HepG2 (cell line): ENCODE results near the gene IKZF3. TPM values are rescaled to one million over a fixed set of nuclear protein-coding genes. Genes with fewer than 3 reads are reported as not detected.

Experiments used
- HES4 ChIP-seq: sonication (generic); formaldehyde crosslinking; IDR thresholded peaks from 2 replicates; pipeline ENCODE4 v1.9.0; 2021; ENCODE audit warnings: mild to moderate bottlenecking, missing genetic modification reagents, borderline replicate concordance
- HNRNPL ChIP-seq: fragments of 200-400 bp; formaldehyde crosslinking; IDR thresholded peaks from 2 replicates; pipeline ENCODE4 v1.6.1; 2017; ENCODE audit warnings: mild to moderate bottlenecking, low read depth, low read length
- HOXA5 ChIP-seq: sonication (generic); formaldehyde crosslinking; IDR thresholded peaks from 2 replicates; pipeline ENCODE4 v1.4.0; 2020; ENCODE audit warnings: missing genetic modification reagents
- LRRFIP1 ChIP-seq: sonication (generic); formaldehyde crosslinking; conservative IDR thresholded peaks from 2 replicates; pipeline ENCODE4 v1.4.0; 2020; ENCODE audit warnings: missing genetic modification reagents
- PATZ1 ChIP-seq: sonication (generic); formaldehyde crosslinking; IDR thresholded peaks from 2 replicates; pipeline ENCODE4 v1.4.0; 2020; ENCODE audit warnings: missing genetic modification reagents
- SOX5 ChIP-seq: IDR thresholded peaks from 2 replicates; pipeline ENCODE4 v1.6.1; 2016; ENCODE audit warnings: borderline replicate concordance
- SP5 ChIP-seq: IDR thresholded peaks from 2 replicates; pipeline ENCODE4 v1.6.1; 2016; ENCODE audit warnings: low read depth, borderline replicate concordance
- ZBTB7A ChIP-seq: sonication (generic); formaldehyde crosslinking; IDR thresholded peaks from 2 replicates; pipeline ENCODE4 v1.8.0; 2022; ENCODE audit warnings: mild to moderate bottlenecking, missing genetic modification reagents
- ZNF362 ChIP-seq: sonication (generic); formaldehyde crosslinking; IDR thresholded peaks from 2 replicates; pipeline ENCODE4 v1.4.0; 2020; ENCODE audit warnings: missing genetic modification reagents, mild to moderate bottlenecking, borderline replicate concordance
- ZSCAN21 ChIP-seq: sonication (generic); formaldehyde crosslinking; IDR thresholded peaks from 2 replicates; pipeline ENCODE4 v1.8.0; 2022; ENCODE audit warnings: mild to moderate bottlenecking, missing genetic modification reagents, moderate library complexity, borderline replicate concordance
- ZSCAN25 ChIP-seq: sonication (generic); formaldehyde crosslinking; IDR thresholded peaks from 2 replicates; pipeline ENCODE4 v1.8.0; 2022; ENCODE audit warnings: mild to moderate bottlenecking, missing genetic modification reagents
- polyA plus RNA-seq, 8 experiments: library from polyadenylated mRNA; depleted of rRNA in 3 of 8; stranded (reverse) in 7 of 8; unstranded in 1 of 8; fragments of >200 nt; fragmentation: Illumina TruSeq in 4 of 8; extraction: Trizol in 4 of 8; gene quantifications; 2 replicates each; pipeline versions ENCODE4 v1.2.1 to v1.2.3, GENCODE V29; 2011 to 2016; ENCODE audit warnings: low read depth in 4 of 8, missing spikeins in 1 of 8, mixed read lengths in 1 of 8; ENCODE audit not compliant: insufficient read depth in 1 of 8
- total RNA-seq, 5 experiments: library from RNA; depleted of rRNA; stranded (reverse); fragments of >200 nt; fragmentation: Illumina TruSeq; extraction: Trizol; gene quantifications; 2 replicates each; pipeline ENCODE4 v1.2.3, GENCODE V29; 2016; ENCODE audit warnings: low read depth in 1 of 5
- TF ChIP-seq, protein P1 (sequence below): sonication (generic); formaldehyde crosslinking; IDR thresholded peaks from 2 replicates; pipeline ENCODE4 v1.4.0; 2020; ENCODE audit warnings: mild to moderate bottlenecking, missing genetic modification reagents
- TF ChIP-seq, protein P2 (sequence below): sonication (generic); formaldehyde crosslinking; IDR thresholded peaks from 2 replicates; pipeline ENCODE4 v1.8.0; 2022; ENCODE audit warnings: missing genetic modification reagents, mild to moderate bottlenecking, moderate library complexity, borderline replicate concordance

The IKZF3 gene
- total and polyA plus RNA-seq, 2 of the 13 experiments (the other 11 are each of a cell fraction or from before 2014, with no cell fraction given), result not detected

- TF ChIP-seq LRRFIP1 (no peak), SP5 (CRISPR knock-in tag) (no peak), HOXA5 (CRISPR knock-in tag) (no peak), ZSCAN25 (CRISPR knock-in tag) (peak; percentile 2; the same call in 1 of the 2 replicates), PATZ1 (peak; percentile 34; the same call in 1 of the 2 replicates), SOX5 (no peak), HES4 (CRISPR knock-in tag) (0 out of 2 replicates have a peak, but pooled peaks have one; percentile 29), ZSCAN21 (CRISPR knock-in tag) (0 out of 2 replicates have a peak, but pooled peaks have one; percentile 9), HNRNPL (0 out of 2 replicates have a peak, but pooled peaks have one; percentile 63), ZBTB7A (CRISPR knock-in tag) (0 out of 2 replicates have a peak, but pooled peaks have one; percentile 36), ZNF362 (CRISPR knock-in tag) (no peak)
- TF ChIP-seq, protein P1, sequence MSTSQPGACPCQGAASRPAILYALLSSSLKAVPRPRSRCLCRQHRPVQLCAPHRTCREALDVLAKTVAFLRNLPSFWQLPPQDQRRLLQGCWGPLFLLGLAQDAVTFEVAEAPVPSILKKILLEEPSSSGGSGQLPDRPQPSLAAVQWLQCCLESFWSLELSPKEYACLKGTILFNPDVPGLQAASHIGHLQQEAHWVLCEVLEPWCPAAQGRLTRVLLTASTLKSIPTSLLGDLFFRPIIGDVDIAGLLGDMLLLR, result 0 out of 2 replicates have a peak, but pooled peaks have one; percentile 12
- TF ChIP-seq, protein P2, sequence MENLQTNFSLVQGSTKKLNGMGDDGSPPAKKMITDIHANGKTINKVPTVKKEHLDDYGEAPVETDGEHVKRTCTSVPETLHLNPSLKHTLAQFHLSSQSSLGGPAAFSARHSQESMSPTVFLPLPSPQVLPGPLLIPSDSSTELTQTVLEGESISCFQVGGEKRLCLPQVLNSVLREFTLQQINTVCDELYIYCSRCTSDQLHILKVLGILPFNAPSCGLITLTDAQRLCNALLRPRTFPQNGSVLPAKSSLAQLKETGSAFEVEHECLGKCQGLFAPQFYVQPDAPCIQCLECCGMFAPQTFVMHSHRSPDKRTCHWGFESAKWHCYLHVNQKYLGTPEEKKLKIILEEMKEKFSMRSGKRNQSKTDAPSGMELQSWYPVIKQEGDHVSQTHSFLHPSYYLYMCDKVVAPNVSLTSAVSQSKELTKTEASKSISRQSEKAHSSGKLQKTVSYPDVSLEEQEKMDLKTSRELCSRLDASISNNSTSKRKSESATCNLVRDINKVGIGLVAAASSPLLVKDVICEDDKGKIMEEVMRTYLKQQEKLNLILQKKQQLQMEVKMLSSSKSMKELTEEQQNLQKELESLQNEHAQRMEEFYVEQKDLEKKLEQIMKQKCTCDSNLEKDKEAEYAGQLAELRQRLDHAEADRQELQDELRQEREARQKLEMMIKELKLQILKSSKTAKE, result no peak
These were observed 112.5 kb downstream of the IKZF3 start (continued) for GRCh38 chr17:39751637-39752036.
